Activated naive CD4-positive, alpha-beta T cell treated with anti-CD3 and anti-CD28 coated beads, Interleukin-2, amount 10 ng/mL, durations not matched to agents 7 days and 5 days (primary cell): ENCODE results near the gene GFOD2.

Experiments
- CTCF ChIA-PET: fragments of 350-600 bp; sonication (Branson Sonifier 250); formaldehyde crosslinking; loops from one replicate; lab custom pipeline; 2021; ENCODE audit warnings: antibody characterized with exemption; lab: Charles Lee
- DNase-seq: peaks from one replicate; pipeline ENCODE4 v3.0.0-alpha.2; 2020
- H3K27ac Mint-ChIP-seq: one replicate; pipeline ENCODE4 v1.8.0; 2021; ENCODE audit warnings: mild to moderate bottlenecking, moderate library complexity, mixed read lengths
- H3K27me3 Mint-ChIP-seq: one replicate; pipeline ENCODE4 v1.8.0; 2021; ENCODE audit warnings: mild to moderate bottlenecking, mixed read lengths
- H3K36me3 Mint-ChIP-seq: one replicate; pipeline ENCODE4 v1.8.0; 2021; ENCODE audit warnings: mixed read lengths
- H3K4me1 Mint-ChIP-seq: one replicate; pipeline ENCODE4 v1.8.0; 2021; ENCODE audit warnings: mixed read lengths
- H3K4me3 Mint-ChIP-seq: one replicate; pipeline ENCODE4 v1.8.0; 2021; ENCODE audit warnings: mild to moderate bottlenecking, moderate library complexity, mixed read lengths
- H3K9me3 Mint-ChIP-seq: one replicate; pipeline ENCODE4 v1.8.0; 2021; ENCODE audit warnings: mixed read lengths

The GFOD2 gene

DNA sequence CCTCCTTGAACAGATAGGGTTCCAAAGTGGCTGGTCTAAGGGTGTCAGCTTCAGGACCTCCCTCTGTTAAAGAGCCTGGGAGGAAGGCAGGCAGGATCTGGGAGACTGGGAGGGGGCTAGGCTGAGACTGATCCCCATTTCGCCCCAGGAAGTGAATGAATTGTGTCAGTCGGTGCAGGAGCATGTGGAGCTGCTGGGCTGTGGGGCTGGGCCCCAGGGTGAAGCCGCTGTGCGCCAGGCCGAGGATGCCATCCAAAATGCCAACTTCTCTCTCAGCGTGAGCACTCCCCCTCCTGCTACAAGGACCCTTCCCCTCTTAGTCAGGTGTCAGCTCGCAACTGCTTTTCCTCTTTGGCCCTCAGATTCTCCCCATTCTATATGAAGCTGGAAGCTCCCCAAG, 68.1 kb downstream of the GFOD2 start:
- DNase-seq, result no peak
- H3K27ac Mint-ChIP-seq, result no peak overlapping the region
- H3K4me3 Mint-ChIP-seq, result no peak overlapping the region
- H3K27me3 Mint-ChIP-seq, result no peaks in the 10 kb centered on the region
- H3K36me3 Mint-ChIP-seq, result peaks cover 49% of the 10 kb centered on the region
- CTCF ChIA-PET, result no interaction called here
- H3K4me1 Mint-ChIP-seq, result peaks cover 17% of the 10 kb centered on the region
- no peaks in the 10 kb centered on the region for H3K9me3 Mint-ChIP-seq

DNA sequence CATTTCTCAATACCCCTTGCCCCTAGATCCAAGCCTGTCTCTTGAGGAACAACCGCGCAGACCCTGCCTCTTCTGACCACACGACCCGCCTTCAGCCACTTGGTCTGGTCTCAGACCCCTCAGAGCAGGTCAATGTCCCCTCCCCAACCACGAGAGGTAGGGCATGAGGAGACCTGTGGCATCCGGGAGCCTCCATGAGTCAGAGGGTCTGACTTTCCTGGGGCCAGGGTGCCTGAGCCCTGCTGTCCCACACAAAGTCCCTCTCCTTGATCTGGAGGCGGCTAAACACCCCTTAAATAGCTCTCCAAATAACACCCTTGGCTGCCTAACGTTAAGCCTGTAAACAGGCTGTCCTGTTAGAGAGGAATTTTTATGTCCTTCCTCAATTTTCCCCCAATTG, 69.1 kb downstream of the GFOD2 start:
- CTCF ChIA-PET, result no interaction called here
- Mint-ChIP-seq H3K36me3 (peaks cover 45% of the 10 kb centered on the region), H3K27ac (no peak overlapping the region), H3K4me1 (peaks cover 21% of the 10 kb centered on the region), H3K4me3 (no peak overlapping the region), H3K9me3 (no peaks in the 10 kb centered on the region), H3K27me3 (no peaks in the 10 kb centered on the region)
- no peak for DNase-seq

DNA sequence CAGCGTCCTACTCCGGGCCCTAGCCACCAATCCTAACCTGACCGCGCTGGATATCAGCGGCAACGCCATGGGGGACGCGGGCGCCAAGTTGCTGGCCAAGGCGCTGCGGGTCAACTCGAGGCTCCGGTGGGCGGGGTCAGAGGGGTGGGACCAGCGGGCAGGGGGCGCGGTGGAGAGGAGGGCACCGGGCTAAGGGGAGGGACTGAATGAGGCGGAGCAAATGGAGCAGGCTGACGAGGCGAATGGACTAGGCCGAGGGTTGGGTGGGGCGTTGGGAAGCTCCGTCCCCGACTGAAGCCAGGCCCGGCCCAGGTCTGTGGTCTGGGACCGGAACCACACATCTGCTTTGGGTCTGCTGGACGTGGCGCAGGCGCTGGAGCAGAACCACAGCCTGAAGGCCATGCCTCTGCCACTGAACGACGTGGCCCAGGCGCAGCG, 69.6 kb downstream of the GFOD2 start:
- peaks cover 44% of the 10 kb centered on the region for H3K36me3 Mint-ChIP-seq
- H3K4me3 Mint-ChIP-seq, result no peak overlapping the region
- H3K27ac Mint-ChIP-seq, result no peak overlapping the region
- CTCF ChIA-PET, result interaction anchor here (1.5 kb wide), 1 partner anchor 102 kb away, joined by 4 read pairs; no protein-coding TSS in a partner anchor
- H3K4me1 Mint-ChIP-seq, result peaks cover 22% of the 10 kb centered on the region
- H3K9me3 Mint-ChIP-seq, result no peaks in the 10 kb centered on the region
- DNase-seq, result no peak
- no peaks in the 10 kb centered on the region for H3K27me3 Mint-ChIP-seq

DNA sequence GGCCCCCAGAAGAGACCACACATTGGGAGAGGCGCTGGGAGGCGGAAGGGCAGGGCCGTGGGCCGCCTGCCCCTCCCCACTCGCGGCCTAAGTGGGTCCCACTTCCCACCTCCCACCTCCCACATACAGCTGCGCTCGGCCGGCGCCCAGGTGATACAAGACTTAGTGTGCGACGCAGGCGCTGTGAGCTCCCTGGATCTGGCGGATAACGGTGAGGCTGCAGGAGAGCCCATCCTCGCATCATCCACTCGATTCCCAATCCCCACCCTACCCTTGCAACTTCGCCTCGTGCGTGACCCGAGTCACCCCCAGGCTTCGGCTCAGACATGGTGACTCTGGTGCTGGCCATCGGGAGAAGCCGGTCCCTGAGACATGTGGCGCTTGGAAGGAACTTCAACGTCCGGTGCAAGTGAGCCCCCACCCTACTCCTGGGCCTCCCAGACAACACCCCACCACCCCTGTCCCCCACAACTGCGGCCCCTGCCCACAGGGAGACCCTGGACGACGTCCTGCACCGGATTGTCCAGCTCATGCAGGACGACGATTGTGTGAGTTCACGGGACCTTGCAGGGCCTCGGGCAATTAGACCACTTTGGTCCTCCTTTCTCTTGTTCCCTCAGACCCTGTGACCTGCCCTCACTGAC, 70.2 kb downstream of the GFOD2 start:
- peaks cover 41% of the 10 kb centered on the region for H3K36me3 Mint-ChIP-seq
- no peak overlapping the region for H3K27ac Mint-ChIP-seq
- CTCF ChIA-PET, result interaction anchor here (1.5 to 7.8 kb wide), 2 partner anchors 102 to 128 kb away, joined by 4 to 76 read pairs; no protein-coding TSS in a partner anchor

DNA sequence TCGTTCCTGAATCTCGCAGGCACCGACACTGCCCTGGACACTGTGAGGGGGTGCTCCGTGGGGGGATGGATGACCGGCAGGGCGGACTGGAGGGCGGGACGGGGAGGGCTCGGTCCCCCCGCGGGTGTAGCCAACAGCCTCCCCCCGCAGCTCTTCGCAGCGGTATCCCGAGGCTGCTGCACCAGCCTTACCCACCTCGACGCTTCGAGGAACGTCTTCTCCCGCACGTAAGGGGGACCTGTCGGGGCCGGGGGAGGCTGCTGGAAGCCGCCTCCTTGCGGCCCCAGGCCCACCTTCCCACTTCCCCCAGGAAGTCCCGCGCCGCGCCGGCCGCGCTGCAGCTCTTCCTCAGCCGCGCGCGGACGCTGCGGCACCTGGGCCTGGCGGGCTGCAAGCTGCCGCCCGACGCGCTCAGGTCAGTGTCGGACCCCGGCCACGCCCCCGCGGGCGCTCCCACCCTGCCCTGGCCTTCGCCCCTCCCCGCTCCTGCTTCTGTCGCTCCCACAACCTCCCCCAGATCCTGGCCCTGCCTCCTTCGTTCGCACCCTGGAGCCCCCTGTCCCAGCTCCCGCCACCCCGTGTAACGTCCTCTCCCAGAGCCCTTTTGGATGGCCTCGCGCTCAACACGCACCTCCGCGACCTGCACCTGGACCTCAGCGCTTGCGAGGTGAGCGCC, 70.9 kb downstream of the GFOD2 start:
- DNase-seq, result no peak
- H3K4me3 Mint-ChIP-seq, result no peak overlapping the region
- H3K36me3 Mint-ChIP-seq, result peaks cover 39% of the 10 kb centered on the region
- no peak overlapping the region for H3K27ac Mint-ChIP-seq
- no peaks in the 10 kb centered on the region for H3K27me3 Mint-ChIP-seq
- CTCF ChIA-PET, result interaction anchor here (1.5 to 7.8 kb wide), 3 partner anchors 20 to 128 kb away, joined by 3 to 76 read pairs (median 4); no protein-coding TSS in a partner anchor
- peaks cover 31% of the 10 kb centered on the region for H3K4me1 Mint-ChIP-seq
- H3K9me3 Mint-ChIP-seq, result no peaks in the 10 kb centered on the region

More for the DNA sequence above, 70.2 kb downstream of the GFOD2 start:
- H3K27me3 Mint-ChIP-seq, result no peaks in the 10 kb centered on the region
- DNase-seq, result no peak
- H3K4me1 Mint-ChIP-seq, result peaks cover 28% of the 10 kb centered on the region
- no peak overlapping the region for H3K4me3 Mint-ChIP-seq
- no peaks in the 10 kb centered on the region for H3K9me3 Mint-ChIP-seq

DNA sequence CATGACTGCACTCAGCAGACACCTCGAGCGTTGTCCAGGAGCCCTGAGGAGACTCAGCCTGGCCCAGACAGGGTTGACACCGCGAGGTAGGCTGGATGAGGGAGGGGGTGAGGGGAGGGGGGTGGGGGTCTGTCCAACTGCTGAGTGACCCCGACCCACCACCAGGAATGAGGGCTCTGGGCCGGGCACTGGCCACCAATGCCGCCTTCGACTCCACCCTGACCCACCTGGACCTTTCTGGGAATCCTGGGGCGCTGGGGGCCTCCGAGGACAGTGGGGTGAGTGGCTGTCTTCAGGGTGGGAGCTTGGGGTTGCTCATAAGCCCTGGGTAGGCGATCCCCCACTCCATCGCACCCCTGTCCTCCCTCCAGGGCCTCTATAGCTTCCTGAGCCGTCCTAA, 71.4 kb downstream of the GFOD2 start:
- no peak overlapping the region for H3K27ac Mint-ChIP-seq
- CTCF ChIA-PET, result interaction anchor here (1.2 to 7.8 kb wide), 4 partner anchors 20 to 127 kb away, joined by 3 to 76 read pairs (median 4); no protein-coding TSS in a partner anchor
- H3K4me1 Mint-ChIP-seq, result peaks cover 31% of the 10 kb centered on the region
- no peak overlapping the region for H3K4me3 Mint-ChIP-seq
- DNase-seq, result no peak
- peaks cover 39% of the 10 kb centered on the region for H3K36me3 Mint-ChIP-seq
- no peaks in the 10 kb centered on the region for H3K27me3 Mint-ChIP-seq
- H3K9me3 Mint-ChIP-seq, result no peaks in the 10 kb centered on the region

DNA sequence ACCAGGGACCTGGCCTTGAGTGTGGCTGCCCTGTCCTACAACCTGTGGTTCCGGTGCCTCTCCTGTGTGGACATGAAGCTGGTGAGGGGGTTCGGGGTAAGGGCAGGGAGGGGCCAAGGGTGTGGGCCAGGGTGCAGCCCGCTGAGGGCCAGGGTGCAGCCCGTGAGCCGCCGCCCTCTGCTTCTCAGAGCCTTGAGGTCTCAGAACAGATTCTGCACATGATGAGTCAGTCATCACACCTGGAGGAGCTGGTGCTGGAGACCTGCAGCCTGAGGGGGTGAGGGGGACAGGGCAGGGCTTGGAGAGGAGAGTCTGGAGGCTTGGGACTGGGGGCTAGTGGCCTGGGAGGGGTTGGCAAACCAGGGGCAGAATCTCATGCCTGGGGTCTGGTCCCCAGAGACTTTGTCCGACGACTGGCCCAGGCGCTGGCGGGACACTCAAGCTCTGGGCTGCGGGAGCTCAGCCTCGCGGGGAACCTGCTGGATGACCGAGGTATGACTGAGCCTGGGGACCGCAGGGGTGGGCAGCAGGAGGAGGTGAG, 71.9 kb downstream of the GFOD2 start:
- peak overlapping the region; percentile 24 for H3K27ac Mint-ChIP-seq
- H3K4me1 Mint-ChIP-seq, result peaks cover 31% of the 10 kb centered on the region
- no peak for DNase-seq
- no peaks in the 10 kb centered on the region for H3K9me3 Mint-ChIP-seq
- H3K36me3 Mint-ChIP-seq, result peaks cover 38% of the 10 kb centered on the region
- no peaks in the 10 kb centered on the region for H3K27me3 Mint-ChIP-seq
- CTCF ChIA-PET, result interaction anchor here (1.2 to 9.6 kb wide), 4 partner anchors 21 to 126 kb away, joined by 3 to 238 read pairs (median 40); no protein-coding TSS in a partner anchor
- H3K4me3 Mint-ChIP-seq, result peak overlapping the region; percentile 67

DNA sequence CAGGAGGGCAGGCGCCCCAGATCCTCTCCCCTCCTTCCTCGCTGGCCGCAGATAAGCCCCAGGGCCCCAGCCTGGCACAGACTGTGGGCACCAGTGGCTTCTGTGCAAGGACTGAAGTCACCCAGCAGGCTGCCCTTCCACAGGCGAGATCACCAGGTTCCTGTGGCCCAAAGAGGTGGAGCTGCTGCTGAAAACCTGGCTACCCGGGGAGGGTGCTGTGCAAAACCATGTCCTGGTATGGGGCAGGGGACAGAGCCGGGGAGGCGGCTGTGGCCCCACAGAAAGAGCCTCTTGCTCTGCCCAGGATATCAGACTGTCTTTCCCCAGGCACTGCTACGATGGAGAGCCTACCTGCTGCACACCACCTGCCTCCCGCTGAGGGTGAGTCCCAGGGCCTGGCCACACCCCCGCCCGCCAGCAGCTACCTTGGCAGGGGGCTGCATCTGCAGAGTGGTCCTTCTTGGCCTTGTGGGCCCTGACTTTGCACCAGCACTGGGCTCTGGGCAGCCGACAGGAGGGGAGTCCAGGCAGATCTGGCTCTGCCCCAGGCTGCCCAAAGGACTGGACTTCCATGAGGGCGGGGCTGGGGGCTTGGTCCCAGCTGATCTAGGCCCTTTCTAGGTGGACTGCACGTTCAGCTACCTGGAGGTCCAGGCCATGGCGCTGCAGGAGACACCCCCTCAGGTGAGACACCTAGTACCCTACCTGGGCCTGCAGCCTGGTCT, 73.6 kb downstream of the GFOD2 start:
- Mint-ChIP-seq H3K4me1 (peaks cover 29% of the 10 kb centered on the region), H3K36me3 (peaks cover 22% of the 10 kb centered on the region), H3K4me3 (peak overlapping the region; percentile 90), H3K9me3 (no peaks in the 10 kb centered on the region), H3K27me3 (no peaks in the 10 kb centered on the region), H3K27ac (peak overlapping the region; percentile 94)
- CTCF ChIA-PET, result interaction anchor here (0.5 to 9.6 kb wide), 22 partner anchors 10 to 292 kb away, joined by 3 to 238 read pairs (median 4); partner anchors contain the start of genes ACD, ATP6V0D1, C16orf86 and CTCF
- DNase-seq, result no peak

DNA sequence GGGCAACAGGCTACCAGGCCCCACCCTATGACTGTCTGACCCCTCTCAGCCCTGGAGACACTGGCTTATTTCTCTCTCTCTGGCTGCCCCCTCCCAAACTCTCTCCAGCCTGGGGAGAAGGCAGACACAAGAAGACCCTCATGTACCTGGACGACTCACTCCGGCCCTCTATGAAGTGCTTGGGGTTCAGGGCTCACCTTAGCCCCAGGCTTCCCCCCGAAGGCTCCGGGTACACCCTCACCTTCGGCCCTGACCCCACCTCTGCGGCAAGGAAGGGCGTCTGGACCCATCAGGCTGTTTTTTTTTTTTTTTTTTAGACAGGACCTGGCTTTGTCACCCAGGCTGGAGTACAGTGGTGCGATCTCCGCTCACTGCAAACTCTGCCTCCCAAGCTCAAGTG, 75.1 kb downstream of the GFOD2 start:
- CTCF ChIA-PET, result interaction anchor here (0.9 to 9.6 kb wide), 13 partner anchors 8 to 153 kb away, joined by 3 to 238 read pairs (median 12); partner anchors contain the start of genes ACD, C16orf86, CTCF and ENKD1
- Mint-ChIP-seq H3K27ac (peak overlapping the region; percentile 80), H3K4me3 (peak overlapping the region; percentile 67), H3K27me3 (no peaks in the 10 kb centered on the region), H3K4me1 (peaks cover 26% of the 10 kb centered on the region), H3K9me3 (no peaks in the 10 kb centered on the region), H3K36me3 (peaks cover 15% of the 10 kb centered on the region)
- no peak for DNase-seq

DNA sequence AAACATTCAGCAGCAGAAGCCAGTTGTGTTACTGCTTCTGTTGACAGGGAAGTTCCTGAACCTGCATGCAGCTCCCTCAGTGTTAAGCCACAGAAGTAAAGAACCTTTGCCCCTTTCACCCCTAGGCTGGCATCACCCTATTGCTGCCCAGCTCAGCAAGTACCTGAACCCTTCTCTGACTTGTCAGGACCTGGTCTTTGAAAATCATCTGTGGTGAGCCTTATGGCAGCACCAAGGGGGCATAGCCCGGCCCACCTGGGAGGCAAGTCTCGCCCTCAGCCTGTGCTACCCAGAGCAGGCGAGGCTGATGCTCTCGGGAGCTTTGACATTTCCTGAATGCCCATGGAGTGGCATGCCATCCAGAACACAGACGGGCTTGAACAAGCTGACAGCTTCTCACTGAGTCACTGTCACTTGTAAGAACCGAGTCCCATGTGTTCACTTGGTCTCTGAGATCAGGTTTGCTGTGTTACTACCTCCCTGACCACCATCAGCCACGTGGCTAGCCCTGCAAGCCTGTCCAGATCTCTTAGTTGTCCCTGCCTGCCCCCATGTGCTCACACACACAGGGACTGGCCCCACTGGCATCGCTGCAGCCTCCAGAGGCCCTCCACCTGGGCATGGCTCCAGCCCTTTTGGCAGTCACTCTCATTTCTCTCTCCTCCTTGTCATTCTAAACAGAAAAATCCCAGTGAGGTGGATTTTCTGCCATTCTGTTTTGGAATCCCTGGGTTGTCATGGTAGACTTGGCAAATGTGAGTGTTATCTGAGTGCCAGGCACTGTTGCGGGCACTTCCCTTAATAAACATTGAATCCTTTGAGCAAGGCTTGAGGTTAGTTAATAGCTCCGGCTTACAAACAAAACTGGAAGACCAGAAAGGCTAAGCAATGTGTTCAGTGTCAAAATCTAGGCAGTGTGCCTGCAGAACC, 77.1 kb downstream of the GFOD2 start:
- no peak overlapping the region for H3K27ac Mint-ChIP-seq
- peaks cover 19% of the 10 kb centered on the region for H3K36me3 Mint-ChIP-seq
- H3K9me3 Mint-ChIP-seq, result no peaks in the 10 kb centered on the region
- CTCF ChIA-PET, result interaction anchor here (0.6 to 9.6 kb wide), 6 partner anchors 17 to 465 kb away, joined by 3 to 238 read pairs (median 40); partner anchors contain the start of genes ACD, CTCF and PARD6A
- peaks cover 25% of the 10 kb centered on the region for H3K4me1 Mint-ChIP-seq
- no peak for DNase-seq
- no peaks in the 10 kb centered on the region for H3K27me3 Mint-ChIP-seq
- H3K4me3 Mint-ChIP-seq, result no peak overlapping the region

DNA sequence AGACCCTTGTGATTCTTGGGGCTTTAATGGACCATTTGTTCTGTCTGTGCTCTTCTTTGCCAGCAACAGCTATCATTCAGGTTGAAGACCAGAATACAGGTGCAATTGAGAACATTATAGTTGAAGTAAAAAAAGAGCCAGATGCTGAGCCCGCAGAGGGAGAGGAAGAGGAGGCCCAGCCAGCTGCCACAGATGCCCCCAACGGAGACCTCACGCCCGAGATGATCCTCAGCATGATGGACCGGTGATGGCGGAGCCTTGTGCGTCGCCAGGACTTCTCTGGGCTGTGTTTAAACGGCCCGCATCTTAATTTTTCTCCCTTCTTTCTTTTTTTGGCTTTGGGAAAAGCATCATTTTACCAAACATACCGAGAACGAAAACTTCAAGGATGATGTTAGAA, 81.5 kb downstream of the GFOD2 start:
- H3K36me3 Mint-ChIP-seq, result peaks cover 29% of the 10 kb centered on the region
- no peak overlapping the region for H3K27ac Mint-ChIP-seq

DNA sequence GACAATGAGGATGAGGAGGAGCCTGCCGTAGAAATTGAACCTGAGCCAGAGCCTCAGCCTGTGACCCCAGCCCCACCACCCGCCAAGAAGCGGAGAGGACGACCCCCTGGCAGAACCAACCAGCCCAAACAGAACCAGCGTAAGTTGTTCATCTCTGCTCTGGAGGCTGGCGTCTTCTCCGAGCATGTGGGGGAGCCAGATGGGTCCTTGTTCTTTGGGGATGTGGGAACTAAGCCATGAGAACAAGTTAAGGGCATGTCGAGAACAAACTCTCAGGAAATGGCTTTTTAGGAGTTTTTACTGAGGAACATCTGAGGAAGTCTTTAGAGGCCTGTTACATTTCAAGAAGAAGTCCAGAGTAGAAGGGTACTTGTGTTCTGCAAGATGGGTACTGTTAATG, 82.4 kb downstream of the GFOD2 start:
- Mint-ChIP-seq H3K9me3 (no peaks in the 10 kb centered on the region), H3K4me3 (no peak overlapping the region), H3K27me3 (no peaks in the 10 kb centered on the region), H3K27ac (no peak overlapping the region), H3K4me1 (no peaks in the 10 kb centered on the region), H3K36me3 (peaks cover 36% of the 10 kb centered on the region)
- no peak for DNase-seq
- CTCF ChIA-PET, result interaction anchor here (1.6 kb wide), 1 partner anchor 8 kb away, joined by 5 read pairs; the partner anchor contains the start of gene CARMIL2

More for the DNA sequence above, 81.5 kb downstream of the GFOD2 start:
- CTCF ChIA-PET, result interaction anchor here (1.3 to 9.6 kb wide), 3 partner anchors 91 to 117 kb away, joined by 3 to 238 read pairs (median 3); no protein-coding TSS in a partner anchor
- Mint-ChIP-seq H3K27me3 (no peaks in the 10 kb centered on the region), H3K4me1 (no peaks in the 10 kb centered on the region), H3K9me3 (no peaks in the 10 kb centered on the region), H3K4me3 (no peak overlapping the region)
- DNase-seq, result no peak
